GM18867 (cell line): ENCODE results near the gene ANO4.

Experiments
- ATAC-seq: cut with Tn5 transposase; IDR thresholded peaks from one replicate; pipeline ENCODE4 v1.9.1; 2021; ENCODE audit warnings: mild to moderate bottlenecking, moderate library complexity; ENCODE audit not compliant: unreplicated experiment

Gene ANO4

DNA sequence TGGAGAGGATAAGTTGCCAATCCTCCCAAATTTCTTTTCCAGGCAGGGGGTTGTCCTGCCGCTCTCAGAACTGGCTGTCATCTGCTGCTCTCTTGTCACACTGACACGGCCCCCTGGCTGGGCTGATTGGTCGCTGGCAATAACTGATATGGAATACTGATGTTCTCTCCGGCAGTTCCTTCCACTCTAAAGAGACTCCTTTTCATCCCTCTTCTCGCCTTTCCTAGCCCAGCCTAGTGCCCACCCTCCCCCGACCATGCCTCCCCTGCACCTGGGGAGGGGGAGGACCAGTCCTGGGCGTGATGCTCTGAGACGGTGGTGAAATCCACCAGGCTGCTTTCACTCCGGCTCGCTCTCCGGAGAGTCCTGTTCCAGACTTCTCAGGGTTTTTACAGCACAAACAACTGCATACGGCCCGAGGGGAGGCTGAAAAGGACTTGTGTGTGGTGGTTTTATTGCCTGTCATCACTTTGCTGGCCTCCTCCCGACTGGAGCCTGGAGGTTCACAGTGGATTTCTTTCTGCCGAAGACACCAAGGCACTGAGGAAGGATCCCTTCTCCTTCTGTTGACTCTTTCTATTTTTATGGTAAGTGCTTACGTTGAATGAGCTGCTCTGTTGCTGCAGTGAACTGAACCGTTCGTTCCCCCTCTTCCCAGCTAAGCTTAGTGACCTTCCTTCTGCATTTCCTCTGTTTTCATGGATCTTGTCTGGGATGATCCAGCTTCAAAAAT, at the start of gene ANO4:
Gene ANO4, plus strand, starts transcription at position 336 of the 733 bp plus-strand sequence. CDS start 107,010 bp downstream, outside the sequence.
- ATAC-seq, result no peak

DNA sequence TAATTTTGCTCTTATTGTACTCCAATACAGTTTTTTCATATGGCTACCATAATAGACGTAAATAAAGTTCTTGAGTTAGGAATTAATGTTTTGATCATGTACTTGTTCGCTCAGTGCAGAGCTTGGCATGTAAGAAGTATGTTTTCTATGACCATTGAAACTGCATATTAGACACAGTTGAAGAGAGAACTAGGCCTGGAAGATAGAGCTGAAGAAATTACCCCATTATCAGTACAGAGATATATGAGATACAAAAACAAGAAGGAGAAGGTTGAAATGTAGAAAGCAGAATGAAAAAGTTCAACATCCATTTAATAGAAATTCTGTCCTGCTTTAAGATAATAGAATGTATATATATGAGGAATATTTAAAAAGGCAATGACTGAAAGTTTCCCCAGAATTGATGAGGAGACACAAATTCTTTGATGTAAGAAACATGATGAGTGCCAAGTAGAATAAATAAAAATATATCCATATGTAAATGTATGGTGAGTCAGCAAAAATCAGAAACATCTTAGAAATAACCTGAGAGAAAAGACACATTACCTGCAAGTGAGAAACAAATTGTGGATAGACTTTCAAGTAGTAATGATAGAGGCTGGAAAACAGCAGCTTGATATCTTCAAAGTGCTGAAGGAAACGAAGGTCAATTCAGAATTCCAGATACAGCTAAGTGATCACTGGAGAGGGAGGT, 49.1 kb upstream of the ANO4 start:
- no peak for ATAC-seq

DNA sequence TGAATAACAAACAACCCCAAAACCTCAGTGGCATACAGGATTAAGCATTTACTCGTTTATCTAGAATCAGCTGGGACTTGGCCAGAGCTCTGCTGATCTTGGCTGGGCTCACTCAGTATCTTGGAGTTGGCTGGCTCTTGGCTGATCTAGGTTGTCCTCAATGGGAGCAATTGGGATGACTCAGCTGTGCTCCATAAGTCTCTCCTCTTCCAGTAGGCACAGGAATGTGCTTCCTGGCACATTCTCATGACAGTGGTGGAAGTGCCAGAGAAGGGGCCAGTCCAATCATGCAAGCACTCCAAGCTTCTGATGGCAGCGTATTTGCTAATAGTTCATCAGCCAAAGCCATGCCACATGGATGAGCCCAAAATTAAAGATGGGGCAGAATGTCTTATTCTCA, 41.7 kb upstream of the ANO4 start:
- no peak for ATAC-seq

DNA sequence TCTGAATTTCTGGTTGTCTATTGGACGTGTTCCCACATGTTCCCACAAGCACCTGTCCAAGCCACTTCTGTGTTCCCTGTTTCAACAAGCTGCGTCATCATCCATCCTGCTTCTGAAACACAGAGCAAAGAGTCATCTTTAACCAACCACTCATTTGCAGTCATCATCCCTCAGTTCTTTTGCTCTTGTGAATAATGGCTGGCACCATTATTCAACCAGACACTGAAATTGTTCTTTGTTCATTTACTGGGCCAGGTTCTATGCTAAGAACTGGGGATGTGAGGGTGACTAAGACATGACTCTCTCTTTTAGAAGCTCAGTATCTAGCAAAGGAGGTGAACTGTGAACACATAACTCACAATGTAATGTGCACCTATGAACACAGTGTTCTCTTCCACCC, 40.7 kb upstream of the ANO4 start:
- ATAC-seq, result no peak

DNA sequence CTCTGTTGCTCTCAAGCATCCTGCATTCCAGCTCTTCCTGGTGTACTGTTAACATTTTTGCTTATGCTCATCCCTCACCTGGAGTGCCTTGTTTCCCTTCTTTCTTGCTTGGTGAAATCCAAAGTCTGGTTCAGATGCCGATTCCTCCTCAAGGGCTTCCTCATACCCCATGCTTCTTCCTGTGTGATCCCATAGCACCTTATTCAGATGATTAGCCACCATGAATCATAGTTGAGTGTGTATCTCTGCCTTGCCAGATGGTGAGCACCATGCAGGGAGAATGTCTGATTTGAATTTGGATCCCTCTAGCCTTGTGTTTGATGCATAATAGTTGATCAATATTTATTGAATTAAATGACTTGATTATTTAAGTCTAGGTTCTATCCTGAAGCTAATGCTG, 39.4 kb upstream of the ANO4 start:
- no peak for ATAC-seq

DNA sequence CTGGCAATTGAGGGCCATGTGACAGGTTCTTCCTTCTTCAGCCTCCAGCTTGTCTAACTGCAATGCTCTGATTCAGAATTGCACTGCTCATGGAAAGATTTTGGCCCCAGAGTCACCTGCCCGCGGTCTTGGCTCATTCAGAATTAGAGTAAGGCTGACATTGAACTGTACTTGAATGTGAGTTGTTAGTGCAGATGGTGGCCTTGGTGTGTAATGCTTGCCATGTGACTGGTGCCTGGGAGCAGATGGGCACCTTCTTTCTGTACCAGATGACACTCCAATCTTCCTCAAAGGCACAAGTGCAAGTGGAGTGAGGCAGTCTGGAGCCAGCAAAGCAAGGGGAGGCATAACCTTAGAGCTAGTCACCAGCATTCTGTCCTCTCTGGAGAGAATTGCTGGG, 36.5 kb upstream of the ANO4 start:
- no peak for ATAC-seq

DNA sequence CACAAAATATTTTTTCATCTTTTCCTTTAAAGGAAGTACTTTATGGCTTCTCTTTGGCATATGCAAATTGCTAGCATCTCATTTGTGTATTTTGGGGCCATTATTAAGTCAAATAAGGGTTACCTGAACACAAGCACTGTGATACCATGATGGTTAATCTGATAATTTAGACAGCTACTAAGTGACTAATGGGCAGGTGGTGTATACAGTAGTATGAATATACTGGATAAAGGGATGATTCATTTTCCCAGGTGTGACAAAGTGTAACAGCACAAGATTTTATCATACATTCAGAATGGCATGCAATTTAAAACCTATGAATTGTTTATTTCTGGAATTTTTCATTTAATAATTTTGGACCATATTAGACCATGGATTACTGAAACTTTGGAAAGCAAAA, 27.2 kb upstream of the ANO4 start:
- no peak for ATAC-seq

DNA sequence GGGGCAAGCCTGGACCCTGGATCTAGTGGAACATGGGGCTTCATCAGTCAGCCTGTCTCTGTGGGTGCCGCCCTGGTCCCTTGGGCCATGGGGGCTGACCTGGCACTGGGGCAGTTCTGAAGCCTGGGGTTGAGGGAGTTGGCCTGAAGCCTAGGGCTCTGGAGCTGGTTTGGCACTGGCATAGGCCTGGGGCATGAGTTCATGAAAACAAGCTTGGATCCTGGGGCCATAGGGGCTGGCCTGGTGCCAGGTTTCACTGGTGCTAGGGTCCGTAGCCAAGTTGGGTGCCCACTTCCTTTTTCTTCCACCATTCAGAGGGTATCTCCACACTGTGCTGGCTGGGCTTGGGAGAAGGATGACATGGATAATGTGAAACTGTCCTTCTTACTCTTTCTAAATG, 26.6 kb upstream of the ANO4 start:
- ATAC-seq, result no peak

DNA sequence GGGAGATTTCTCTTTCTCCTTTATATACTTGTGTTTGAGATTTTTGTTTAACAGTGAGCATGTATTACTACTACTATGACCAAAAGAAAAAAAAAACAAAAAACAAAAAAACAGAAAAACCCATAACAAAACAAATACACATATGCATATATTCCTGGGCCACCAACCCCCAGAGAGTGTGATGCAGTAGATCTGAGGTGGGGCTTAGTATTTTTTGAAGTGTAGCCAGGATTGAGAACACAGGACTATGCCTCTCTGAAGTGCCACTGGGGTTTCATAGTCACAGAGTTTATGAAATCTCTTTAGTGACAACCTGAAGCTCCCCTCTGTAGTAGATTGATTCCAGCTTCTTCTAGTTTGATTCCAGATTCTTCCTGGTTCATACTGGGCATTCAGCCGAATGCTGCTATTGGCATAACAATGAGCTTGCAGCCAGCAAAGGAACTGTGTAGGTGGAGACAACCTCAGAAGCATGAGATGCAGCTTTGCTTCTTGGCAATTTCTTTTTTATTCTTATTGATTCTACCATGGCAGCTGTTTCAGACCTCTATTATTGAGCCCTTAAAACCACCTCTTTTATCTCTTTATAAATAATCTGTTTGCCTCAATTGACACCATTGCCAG, 15.5 kb upstream of the ANO4 start:
- ATAC-seq, result no peak

DNA sequence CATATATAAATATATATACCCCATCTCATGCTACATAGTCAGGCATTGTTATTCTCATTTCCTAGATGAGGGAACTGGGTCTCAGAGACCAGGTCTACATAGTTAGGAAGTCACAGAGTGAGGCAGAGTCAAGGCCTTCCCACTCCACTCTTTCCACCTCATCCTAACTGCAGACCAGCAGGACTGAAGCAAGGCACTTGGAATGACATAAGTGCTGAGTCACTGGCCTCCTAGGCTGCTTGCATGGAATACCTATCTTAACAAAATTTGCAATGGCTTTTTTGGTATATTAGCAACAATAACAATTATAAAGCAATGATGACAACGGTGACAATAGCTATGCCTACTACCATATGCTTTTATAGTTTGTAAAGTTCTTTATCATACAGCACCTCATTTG, 5.4 kb upstream of the ANO4 start:
- ATAC-seq, result no peak

DNA sequence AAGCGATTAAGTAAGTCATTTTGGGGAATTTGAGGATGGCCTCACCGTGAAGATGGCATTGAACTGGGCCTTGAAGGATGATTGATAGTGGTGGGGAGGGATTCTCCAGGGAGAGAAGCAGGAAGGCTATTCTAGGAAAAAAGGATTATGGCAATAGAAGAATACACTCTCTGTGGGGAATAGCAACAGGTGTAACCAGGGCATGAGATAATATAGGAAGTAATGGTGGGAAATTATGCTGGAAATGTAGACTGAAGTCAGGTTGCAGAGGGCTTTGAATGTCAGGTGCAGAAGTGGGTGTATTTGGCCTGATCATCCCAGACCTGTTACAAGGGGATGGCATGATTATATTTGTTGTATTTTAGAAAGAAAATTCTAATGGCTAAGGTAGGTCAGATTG, 4.6 kb upstream of the ANO4 start:
- ATAC-seq, result no peak

DNA sequence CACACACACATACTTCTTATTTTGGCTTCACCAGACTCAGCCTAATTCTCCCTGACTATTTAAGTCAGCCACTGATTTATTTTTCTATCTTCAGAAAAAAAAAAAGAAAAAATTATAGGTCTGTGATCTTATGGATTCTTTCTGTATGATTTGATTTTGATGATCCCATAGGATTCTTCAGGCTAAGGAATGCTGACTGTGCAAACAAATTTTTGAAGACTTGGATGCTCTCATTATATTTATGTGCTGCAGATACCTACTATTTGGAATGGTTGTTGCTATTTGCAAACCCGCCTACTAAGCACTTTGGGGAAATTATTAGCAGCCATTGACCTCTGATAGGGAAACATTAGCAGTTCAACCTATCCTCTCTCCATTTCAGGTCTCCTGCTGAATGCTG, 4.0 kb upstream of the ANO4 start:
- ATAC-seq, result no peak

DNA sequence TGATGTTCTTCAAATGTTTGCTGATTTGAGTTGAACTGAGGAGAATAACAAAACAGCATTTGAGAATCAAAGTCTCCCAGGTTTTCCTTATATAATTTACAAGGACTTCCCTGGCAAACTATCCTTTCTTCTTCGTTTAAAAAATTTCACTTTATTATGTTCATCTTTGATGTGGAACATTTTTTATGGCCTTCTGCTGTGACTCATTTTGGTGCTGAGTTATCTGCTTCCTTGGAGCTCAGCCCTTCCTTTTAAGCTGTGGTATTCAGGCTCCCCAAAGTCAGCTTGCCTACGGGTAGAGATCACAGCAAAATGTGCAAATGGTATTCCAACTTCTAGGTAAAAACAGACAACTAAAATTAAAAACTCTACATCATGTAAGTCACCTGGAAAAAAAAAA, 1.4 kb upstream of the ANO4 start:
- no peak for ATAC-seq

DNA sequence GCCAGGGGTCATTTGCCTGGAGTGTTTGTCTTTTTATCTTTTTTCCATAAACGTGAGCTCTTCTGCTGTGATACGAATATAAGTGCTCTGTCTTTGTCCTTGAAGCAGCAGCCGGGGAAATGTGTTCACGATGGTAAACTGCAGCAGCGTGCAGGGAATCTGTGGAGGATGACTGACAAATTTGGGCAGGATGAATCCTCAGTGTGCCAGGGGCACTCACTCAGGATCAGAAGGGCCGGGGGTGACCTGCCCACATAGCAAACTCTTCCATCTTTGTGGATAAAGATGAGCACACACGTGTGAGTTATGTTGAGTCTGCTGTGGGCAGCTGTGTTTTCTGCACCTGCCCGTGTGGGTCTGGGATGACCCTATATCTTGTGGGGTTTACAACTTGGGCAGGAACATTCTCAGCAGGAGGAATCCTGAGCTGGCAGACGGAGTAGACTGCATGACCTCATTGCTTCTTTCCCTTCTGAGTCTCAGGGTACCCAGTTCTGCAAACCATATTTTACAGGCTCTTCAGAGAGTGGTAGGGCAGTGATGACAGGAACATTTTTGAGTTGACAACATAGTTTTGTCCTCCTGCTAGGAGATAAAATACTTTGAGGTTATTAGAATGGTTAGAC, 711 bp downstream of the ANO4 start:
- ATAC-seq, result no peak

DNA sequence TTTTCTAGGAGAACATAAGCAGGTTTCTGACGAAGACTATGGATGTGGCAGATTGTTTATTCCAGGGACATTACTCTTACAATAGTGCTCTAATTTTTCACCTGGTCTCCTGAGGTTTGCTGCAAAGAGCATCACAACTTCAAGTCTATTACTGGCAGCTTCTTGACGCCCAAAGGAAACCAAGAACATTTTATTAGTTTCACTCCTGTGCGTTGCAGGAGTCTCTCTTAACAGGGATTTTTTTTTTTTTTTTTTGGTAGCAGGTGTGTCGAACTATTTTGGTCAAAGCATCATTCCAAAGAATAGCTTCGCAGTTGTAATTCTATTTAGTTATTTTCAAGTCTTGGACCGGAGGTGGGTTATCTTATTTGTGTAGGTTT, 1.2 kb downstream of the ANO4 start:
- no peak for ATAC-seq

DNA sequence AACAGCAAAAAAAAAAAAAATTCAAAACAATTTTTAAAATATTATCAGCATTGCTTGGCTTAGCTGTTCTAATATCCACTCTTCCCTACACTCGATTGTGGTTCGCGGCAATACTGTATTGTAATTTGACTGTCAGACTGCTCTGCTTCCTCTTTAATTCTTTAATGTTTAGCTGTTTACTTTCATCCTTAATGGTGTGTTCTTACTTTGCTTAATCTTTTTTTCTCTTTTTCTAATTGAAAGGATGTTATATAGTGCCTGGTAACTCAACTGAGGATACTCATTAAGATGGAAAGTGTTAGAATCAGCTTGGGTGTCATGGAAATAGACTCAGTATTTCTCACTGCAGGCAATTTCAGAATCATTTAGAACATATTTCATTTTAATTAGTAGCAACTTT, 2.0 kb downstream of the ANO4 start:
- ATAC-seq, result no peak

DNA sequence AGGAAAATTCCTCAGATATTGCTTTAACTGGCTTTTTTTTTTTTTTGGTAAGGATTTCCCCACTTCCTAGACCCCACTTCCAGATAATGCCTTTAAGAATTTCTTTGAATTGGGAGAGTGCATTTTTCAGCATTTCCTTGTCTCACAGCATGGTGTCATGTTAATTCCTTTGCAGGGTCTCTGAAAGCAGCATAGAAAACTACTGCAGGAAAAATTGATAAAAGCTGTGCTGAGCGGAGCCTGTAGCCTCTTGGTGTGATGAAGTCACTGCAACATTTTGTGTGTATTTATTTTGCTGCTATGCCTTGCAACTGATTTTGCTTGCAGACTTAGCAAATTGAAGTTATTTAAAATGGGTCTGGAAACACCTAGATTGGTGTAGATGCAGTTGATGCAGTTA, 2.7 kb downstream of the ANO4 start:
- ATAC-seq, result no peak

DNA sequence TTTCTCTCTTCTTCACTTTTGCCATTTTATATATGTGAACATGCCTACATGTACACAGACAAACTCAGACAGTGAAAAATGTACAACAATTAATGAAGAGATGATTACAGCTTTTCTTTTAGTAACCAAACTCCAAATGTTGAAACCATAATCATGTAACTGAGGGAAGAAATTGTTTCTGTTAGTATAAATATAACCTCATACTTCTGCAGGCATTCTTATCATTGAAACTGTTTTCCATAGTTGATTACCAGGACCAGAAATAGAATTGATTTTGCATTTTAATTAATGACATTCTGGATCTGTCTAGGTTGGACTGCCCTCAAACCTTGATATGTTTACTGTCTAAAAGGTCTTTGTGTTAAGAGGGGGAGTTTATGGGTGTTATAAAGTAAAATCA, 3.2 kb downstream of the ANO4 start:
- ATAC-seq, result no peak

DNA sequence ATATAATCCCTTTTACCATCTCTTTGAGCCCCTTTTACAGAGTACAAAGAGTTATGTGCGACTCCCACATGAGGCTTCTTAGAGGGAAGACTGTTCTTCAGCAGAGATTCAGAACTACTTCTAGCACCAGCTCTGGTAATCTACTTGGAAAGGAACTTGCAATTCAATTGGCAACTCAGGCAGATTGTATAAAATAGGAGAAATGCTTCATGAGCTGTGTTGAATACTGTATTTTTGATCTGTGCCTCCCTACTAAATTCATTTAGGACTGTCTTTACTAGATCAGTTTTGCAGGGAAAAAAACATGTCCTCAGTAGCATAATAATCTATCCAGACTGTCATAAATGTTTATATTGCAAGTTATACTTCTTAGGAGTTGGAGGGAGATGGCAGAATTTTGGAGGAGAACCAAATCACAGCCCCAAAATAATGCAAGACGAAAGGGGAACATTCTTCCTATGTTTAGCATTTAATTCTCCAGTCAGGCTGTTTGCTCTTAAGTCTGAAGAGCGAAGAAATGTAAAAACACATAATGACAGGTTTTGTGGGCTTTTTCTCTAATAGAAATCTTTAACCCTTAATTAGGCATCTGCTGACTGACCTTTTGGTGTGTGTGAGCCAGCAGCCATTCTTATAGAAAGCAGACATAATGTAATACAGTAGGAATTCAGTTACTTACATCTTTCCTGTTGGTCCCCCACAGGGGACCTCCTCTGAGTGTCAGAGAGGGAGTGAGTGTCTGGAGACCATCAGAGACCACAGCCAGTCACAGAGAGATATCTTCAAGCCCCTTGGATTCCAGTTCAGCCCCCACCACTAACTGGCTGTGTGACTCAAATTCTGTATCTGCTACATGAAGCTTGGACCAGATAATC, 3.9 kb downstream of the ANO4 start:
- no peak for ATAC-seq

DNA sequence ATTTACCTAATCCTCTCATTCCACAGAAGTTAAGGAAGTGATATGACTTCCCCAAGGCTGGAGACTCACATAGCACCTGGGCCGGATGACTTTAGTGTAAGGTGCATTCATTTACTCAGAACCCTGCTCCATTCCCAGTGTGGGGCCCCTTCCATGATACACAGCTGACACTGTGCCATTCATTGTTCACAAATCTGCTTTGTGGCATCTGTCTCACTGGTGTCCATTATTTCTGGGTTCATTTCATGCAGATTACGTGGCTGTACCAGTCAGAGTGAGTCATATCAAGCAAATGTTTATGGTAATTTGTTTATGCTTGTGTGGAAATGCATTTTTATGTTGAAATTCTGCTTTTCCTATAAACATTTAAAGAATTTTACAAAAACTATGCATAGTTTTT, 5.2 kb downstream of the ANO4 start:
- ATAC-seq, result no peak

DNA sequence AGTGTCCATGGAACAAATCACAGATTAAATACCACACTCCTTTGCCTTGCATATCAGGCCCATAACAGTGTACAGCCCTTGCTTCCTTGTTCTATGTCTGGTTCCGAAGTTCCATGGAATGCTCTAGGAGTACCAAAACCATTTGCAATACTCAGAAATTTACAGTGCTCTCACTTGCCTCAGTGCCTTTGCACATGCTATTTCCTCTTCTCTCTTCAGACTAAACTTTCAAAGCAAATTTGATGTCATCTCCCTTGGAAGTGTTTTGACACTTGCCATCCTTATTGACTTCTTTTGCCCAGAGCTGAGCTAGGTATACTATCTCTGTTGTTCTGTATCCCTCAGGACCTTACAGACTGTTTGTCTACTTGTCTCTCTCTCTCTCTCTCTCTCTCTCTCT, 6.1 kb downstream of the ANO4 start:
- ATAC-seq, result no peak
